Caco-2 (cell line): ENCODE results near the gene TMEM209. TPM values are rescaled to one million over a fixed set of nuclear protein-coding genes. Genes with fewer than 3 reads are reported as not detected.

ENCODE experiments used
- BruUV-seq: library from RNA; stranded (reverse); fragments of 400-500 nt; replicated peaks from 2 replicates; lab custom pipeline; 2021; lab: Mats Ljungman, UMichigan
- CTCF ChIA-PET: fragments of 300-600 bp; sonication (Branson Sonifier 250); formaldehyde crosslinking; loops from one replicate; lab custom pipeline; 2022; ENCODE audit warnings: antibody characterized with exemption; lab: Charles Lee
- POLR2A ChIA-PET: fragments of 300-600 bp; sonication (Branson Sonifier 250); formaldehyde crosslinking; loops from one replicate; lab custom pipeline; 2022; ENCODE audit warnings: antibody characterized with exemption; lab: Charles Lee
- DNase-seq, 2 experiments: peaks; one replicate each; pipeline versions ENCODE4 v3.0.0 to v3.0.0-alpha.2; 2020 to 2022
- H3K27me3 ChIP-seq: replicated peaks from 2 replicates; pipeline ENCODE4 v1.6.0; 2011; ENCODE audit warnings: low read length; ENCODE audit not compliant: control insufficient read depth, insufficient read depth
- H3K36me3 ChIP-seq: 2 replicates; pipeline ENCODE4 v1.5.1; 2011; ENCODE audit warnings: low read length; ENCODE audit not compliant: control insufficient read depth, insufficient read depth
- H3K4me1 ChIP-seq: fragments of 250-450 bp; sonication (Bioruptor Pico); 2 replicates; pipeline ENCODE4 v1.5.1; 2020; ENCODE audit warnings: mild to moderate bottlenecking
- H3K4me3 ChIP-seq: 2 replicates; pipeline ENCODE4 v1.5.1; 2011; ENCODE audit warnings: low read depth, mild to moderate bottlenecking, control low read depth, low read length
- H3K9me3 ChIP-seq: fragments of 250-450 bp; sonication (Bioruptor Pico); 2 replicates; pipeline ENCODE4 v1.5.1; 2020; ENCODE audit warnings: mild to moderate bottlenecking, moderate library complexity
- H3K27ac Mint-ChIP-seq: one replicate; pipeline ENCODE4 v1.8.0; 2022; ENCODE audit warnings: mixed read lengths; ENCODE audit not compliant: unreplicated experiment
- H3K27me3 Mint-ChIP-seq: one replicate; pipeline ENCODE4 v1.8.0; 2022; ENCODE audit warnings: mixed read lengths; ENCODE audit not compliant: insufficient read depth, unreplicated experiment
- H3K36me3 Mint-ChIP-seq: one replicate; pipeline ENCODE4 v1.8.0; 2022; ENCODE audit warnings: mild to moderate bottlenecking, mixed read lengths; ENCODE audit not compliant: insufficient read depth, unreplicated experiment
- H3K4me1 Mint-ChIP-seq: one replicate; pipeline ENCODE4 v1.8.0; 2022; ENCODE audit warnings: low read depth, mixed read lengths; ENCODE audit not compliant: unreplicated experiment
- H3K4me3 Mint-ChIP-seq: one replicate; pipeline ENCODE4 v1.8.0; 2022; ENCODE audit warnings: mild to moderate bottlenecking, moderate library complexity, mixed read lengths; ENCODE audit not compliant: unreplicated experiment
- H3K9me3 Mint-ChIP-seq: one replicate; pipeline ENCODE4 v1.8.0; 2022; ENCODE audit warnings: mixed read lengths; ENCODE audit not compliant: unreplicated experiment
- intact Hi-C: fragments of 100-400 bp; cut with micrococcal nuclease; formaldehyde crosslinking; loops from one replicate; pipeline ENCODE4 v1.10.0; 2022; ENCODE audit not compliant: unreplicated experiment
- total RNA-seq: library from RNA; stranded (reverse); gene quantifications from 2 replicates; pipeline ENCODE4 v1.2.3, GENCODE V29; 2022
- TF ChIP-seq, protein P1 (sequence below), 2 experiments: fragments of 200-600 bp in 1 of 2; IDR thresholded peaks; 1 replicate in 1 of 2; 2 replicates in 1 of 2; pipeline versions ENCODE4 v1.5.1 to v1.8.0; 2011 to 2022; ENCODE audit warnings: antibody characterized with exemption in 1 of 2, control low read depth in 1 of 2, inconsistent platforms in 1 of 2, low read depth in 1 of 2, low read length in 1 of 2, mild to moderate bottlenecking in 1 of 2, moderate library complexity in 1 of 2; ENCODE audit not compliant: insufficient read depth in 1 of 2, severe bottlenecking in 1 of 2, unreplicated experiment in 1 of 2

The TMEM209 gene
- total RNA-seq, 1 experiment from 2014 or later, result 34.5 TPM

DNA sequence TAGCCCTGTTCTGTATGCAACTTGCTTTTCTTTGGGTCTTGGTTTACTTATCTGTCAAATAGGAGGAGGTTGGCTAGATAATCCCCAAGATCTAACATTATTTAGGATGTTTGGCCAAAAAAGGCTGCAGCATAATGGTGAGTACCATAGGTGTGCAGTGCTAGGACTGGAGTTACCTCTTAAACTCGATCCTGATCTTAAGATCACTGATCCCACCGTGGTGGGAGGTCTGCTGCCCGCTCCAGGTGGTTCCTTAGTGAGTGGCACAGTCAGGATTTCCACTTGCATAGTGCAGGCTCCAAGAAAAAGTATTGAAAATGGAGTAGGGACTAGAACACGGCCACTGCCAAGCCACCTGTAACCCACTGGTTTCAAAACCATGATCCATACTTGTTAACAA, 68.0 kb downstream of the TMEM209 start:
- H3K36me3 Mint-ChIP-seq, result peaks cover 5% of the 10 kb centered on the region
- H3K36me3 ChIP-seq, result no peaks in the 10 kb centered on the region; the same call in 1 of the 2 replicates
- no peak overlapping the region for H3K4me3 ChIP-seq
- H3K9me3 Mint-ChIP-seq, result no peaks in the 10 kb centered on the region
- H3K27me3 ChIP-seq, result no peaks in the 10 kb centered on the region
- no peak overlapping the region for H3K4me3 Mint-ChIP-seq
- TF ChIP-seq, protein P1, sequence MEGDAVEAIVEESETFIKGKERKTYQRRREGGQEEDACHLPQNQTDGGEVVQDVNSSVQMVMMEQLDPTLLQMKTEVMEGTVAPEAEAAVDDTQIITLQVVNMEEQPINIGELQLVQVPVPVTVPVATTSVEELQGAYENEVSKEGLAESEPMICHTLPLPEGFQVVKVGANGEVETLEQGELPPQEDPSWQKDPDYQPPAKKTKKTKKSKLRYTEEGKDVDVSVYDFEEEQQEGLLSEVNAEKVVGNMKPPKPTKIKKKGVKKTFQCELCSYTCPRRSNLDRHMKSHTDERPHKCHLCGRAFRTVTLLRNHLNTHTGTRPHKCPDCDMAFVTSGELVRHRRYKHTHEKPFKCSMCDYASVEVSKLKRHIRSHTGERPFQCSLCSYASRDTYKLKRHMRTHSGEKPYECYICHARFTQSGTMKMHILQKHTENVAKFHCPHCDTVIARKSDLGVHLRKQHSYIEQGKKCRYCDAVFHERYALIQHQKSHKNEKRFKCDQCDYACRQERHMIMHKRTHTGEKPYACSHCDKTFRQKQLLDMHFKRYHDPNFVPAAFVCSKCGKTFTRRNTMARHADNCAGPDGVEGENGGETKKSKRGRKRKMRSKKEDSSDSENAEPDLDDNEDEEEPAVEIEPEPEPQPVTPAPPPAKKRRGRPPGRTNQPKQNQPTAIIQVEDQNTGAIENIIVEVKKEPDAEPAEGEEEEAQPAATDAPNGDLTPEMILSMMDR (IDR thresholded peaks at IDR 0.05; ENCODE audit: insufficient read depth in 1 of 2, low read depth in 1 of 2, low read length in 1 of 2, severe bottlenecking in 1 of 2, unreplicated experiment in 1 of 2), result no peak
- H3K27ac Mint-ChIP-seq, result no peak overlapping the region
- no peaks in the 10 kb centered on the region for H3K4me1 ChIP-seq
- intact Hi-C loops, result no loop called here
- ChIA-PET POLR2A (no interaction called here), CTCF (no interaction called here)
- no peaks in the 10 kb centered on the region for H3K9me3 ChIP-seq
- H3K27me3 Mint-ChIP-seq, result no peaks in the 10 kb centered on the region
- H3K4me1 Mint-ChIP-seq, result no peaks in the 10 kb centered on the region
- DNase-seq, result no peak
- no TSS peak for BruUV-seq

DNA sequence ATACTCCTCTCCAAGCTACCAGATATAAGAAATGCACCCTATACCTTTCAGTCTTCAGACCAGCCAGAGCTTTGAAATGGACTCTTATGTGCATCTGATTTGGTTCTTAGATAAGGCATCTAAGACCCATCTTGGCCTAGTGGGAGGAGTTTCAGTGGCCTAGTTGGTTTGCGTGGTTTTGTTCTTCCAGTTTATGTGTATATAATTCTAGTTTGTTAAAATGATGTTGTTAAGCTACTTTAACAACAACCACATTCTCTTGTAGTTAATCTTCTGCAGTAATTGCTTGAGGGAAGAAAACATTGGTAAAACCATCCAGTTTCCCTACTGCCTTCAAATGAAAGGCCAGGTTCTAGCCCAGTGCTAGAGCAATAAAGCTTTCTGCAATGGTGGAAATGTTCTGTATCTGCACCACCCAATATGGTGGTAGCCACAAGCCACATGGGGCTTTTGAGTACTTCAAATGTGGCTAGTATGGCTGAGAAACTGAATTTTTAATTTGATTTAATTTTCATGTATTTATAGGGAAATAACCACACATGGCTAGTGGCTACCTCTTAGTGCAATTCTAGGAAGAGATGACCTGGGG, 68.5 kb downstream of the TMEM209 start:
- no peak for DNase-seq
- TF ChIP-seq, protein P1 (IDR thresholded peaks at IDR 0.05; ENCODE audit: insufficient read depth in 1 of 2, low read depth in 1 of 2, low read length in 1 of 2, severe bottlenecking in 1 of 2, unreplicated experiment in 1 of 2), result no peak
- Histone ChIP-seq H3K4me1 (no peaks in the 10 kb centered on the region), H3K4me3 (no peak overlapping the region), H3K9me3 (no peaks in the 10 kb centered on the region), H3K27me3 (no peaks in the 10 kb centered on the region), H3K36me3 (no peaks in the 10 kb centered on the region; the same call in 1 of the 2 replicates)
- CTCF ChIA-PET, result no interaction called here
- POLR2A ChIA-PET, result no interaction called here
- Mint-ChIP-seq H3K36me3 (peaks cover 5% of the 10 kb centered on the region), H3K9me3 (no peaks in the 10 kb centered on the region), H3K4me3 (no peak overlapping the region), H3K4me1 (no peaks in the 10 kb centered on the region), H3K27ac (no peak overlapping the region), H3K27me3 (no peaks in the 10 kb centered on the region)
- BruUV-seq, result no TSS peak
- intact Hi-C loops, result no loop called here

DNA sequence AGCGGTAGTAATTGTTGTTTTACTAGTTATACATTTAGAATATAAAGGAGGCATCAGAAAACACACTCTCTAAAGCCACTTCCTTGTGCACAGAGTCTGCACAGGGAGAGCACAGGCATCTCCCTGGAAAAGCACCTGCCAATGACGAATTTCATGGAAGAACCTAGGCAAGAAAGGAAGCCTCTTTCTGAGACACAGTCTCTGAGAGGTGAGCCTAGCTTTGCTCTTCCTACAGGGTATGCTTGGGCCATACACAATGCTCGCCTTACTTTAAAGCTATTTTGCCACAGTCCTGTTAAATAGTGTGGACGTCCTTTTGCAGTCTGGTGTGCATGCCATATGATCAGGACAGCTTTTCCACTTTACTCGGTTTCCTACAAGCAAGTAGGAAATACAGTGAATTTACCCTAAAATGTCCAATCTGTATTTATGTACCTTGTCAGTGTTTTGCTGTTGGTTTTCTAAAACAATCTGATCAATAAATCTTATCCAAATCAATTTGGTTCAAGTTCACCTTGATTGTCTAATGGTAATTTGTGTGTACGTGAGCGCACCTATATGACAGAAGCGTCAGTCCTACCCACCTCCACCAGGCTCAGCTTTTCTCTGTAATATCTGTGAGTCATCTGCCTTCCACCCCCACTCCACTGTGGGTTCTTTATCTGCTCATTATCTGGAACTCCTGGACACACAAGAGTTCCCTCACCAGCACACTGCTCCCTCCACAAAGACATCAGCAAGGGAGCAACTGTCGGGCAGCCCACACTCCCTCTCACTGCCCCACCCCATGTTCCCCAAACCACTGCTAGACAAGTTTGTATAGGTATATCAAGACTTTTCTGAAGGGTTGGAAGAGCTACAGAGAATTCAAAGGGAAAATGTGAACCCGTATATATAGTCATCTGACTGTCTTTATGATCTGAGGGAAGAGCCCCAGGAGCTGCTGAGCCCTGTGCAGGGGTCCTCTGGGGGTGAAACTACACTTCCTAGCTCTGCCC, 69.7 kb downstream of the TMEM209 start:
- Mint-ChIP-seq H3K9me3 (no peaks in the 10 kb centered on the region), H3K4me3 (no peak overlapping the region), H3K27me3 (no peaks in the 10 kb centered on the region), H3K36me3 (peaks cover 13% of the 10 kb centered on the region), H3K27ac (no peak overlapping the region), H3K4me1 (no peaks in the 10 kb centered on the region)
- ChIA-PET POLR2A (interaction anchor here (0.9 kb wide), 1 partner anchor 69 kb away, joined by 3 read pairs; the partner anchor contains the start of gene TMEM209), CTCF (no interaction called here)
- Histone ChIP-seq H3K27me3 (no peaks in the 10 kb centered on the region), H3K36me3 (no peaks in the 10 kb centered on the region; the same call in 1 of the 2 replicates), H3K9me3 (no peaks in the 10 kb centered on the region), H3K4me3 (no peak overlapping the region), H3K4me1 (no peaks in the 10 kb centered on the region)
- TF ChIP-seq, protein P1 (IDR thresholded peaks at IDR 0.05; ENCODE audit: insufficient read depth in 1 of 2, low read depth in 1 of 2, low read length in 1 of 2, severe bottlenecking in 1 of 2, unreplicated experiment in 1 of 2), result no peak
- intact Hi-C loops, result no loop called here
- no TSS peak for BruUV-seq
- no peak for DNase-seq
